ENCODE data around the gene PARP2. TPM values are rescaled to one million over a fixed set of nuclear protein-coding genes. Genes with fewer than 3 reads are reported as not detected.
A peak's percentile ranks its signal among the peaks of the same experiment; 100 is the strongest.

Gene PARP2
- total and polyA plus RNA-seq, 2 donors (not counting 3 experiments of a cell fraction or from before 2014, with no cell fraction given): 15.7 to 30.6 TPM

- H3K4me3 ChIP-seq (replicated peaks in 1 of 3; ENCODE audit: insufficient read depth in 1 of 3, low read depth in 1 of 3, low read length in 3 of 3): no peak overlapping the region
- H3K27me3 ChIP-seq (ENCODE audit: control insufficient read depth in 2 of 2, insufficient read depth in 2 of 2, low read length in 2 of 2): no peaks in the 10 kb centered on the region
- BruUV-seq (replicated peaks): no TSS peak
- no peak for FAIRE-seq
- no peaks in the 10 kb centered on the region for H3K9me3 ChIP-seq (replicated peaks; ENCODE audit: control insufficient read depth, insufficient read depth, low read length)
- ChIA-PET CTCF (interaction anchor here (0.6 to 5.5 kb wide), 2 partner anchors 15 to 19 kb away, joined by 3 to 39 read pairs; partner anchors contain the start of gene CCNB1IP1), POLR2A (no interaction called here)
- peaks cover 4 to 6% of the 10 kb centered on the region in 2 experiments for H3K36me3 ChIP-seq (ENCODE audit: control insufficient read depth in 2 of 2, extremely low read depth in 1 of 2, insufficient read depth in 2 of 2, low read length in 2 of 2)
- H2AFZ ChIP-seq (ENCODE audit: low read depth, low read length): no peak overlapping the region
- H4K20me1 ChIP-seq (replicated peaks; ENCODE audit: control insufficient read depth, extremely low read depth, insufficient read depth, low read length): no peaks in the 10 kb centered on the region
- H3K4me1 ChIP-seq (ENCODE audit: control insufficient read depth, extremely low read depth, insufficient read depth, low read length): peaks cover 15% of the 10 kb centered on the region
- H3K4me2 ChIP-seq (ENCODE audit: insufficient read depth, low read length): no peak overlapping the region
- no peak overlapping the region for H3K27ac ChIP-seq (ENCODE audit: insufficient read depth, low read depth, low read length)
- no peak for DNase-seq (ENCODE audit: low read depth, low spot score)
- H3K9me1 ChIP-seq (replicated peaks; ENCODE audit: control insufficient read depth, extremely low read depth, insufficient read depth, low read length): no peaks in the 10 kb centered on the region
- intact Hi-C loops (cut with micrococcal nuclease) (no loop called here), dilution Hi-C loops (cut with MboI; ENCODE audit: extremely low pct_ligation_motif_present, low sequenced_read_pairs) (no loop called here)
- H3K79me2 ChIP-seq (ENCODE audit: control insufficient read depth, insufficient read depth, low read length): peaks cover 14% of the 10 kb centered on the region
- no peak overlapping the region for H3K9ac ChIP-seq (replicated peaks; ENCODE audit: extremely low read depth, insufficient read depth, low read length)
- no peak for TF ChIP-seq JUN (IDR thresholded peaks at IDR 0.05; ENCODE audit: borderline replicate concordance, insufficient read depth, insufficient read length, low read depth)
Observed at GRCh38 chr14:20347747-20348146, 4.3 kb downstream of the PARP2 start.

- H3K4me1 ChIP-seq (ENCODE audit: control insufficient read depth, extremely low read depth, insufficient read depth, low read length): peaks cover 12% of the 10 kb centered on the region
- TF ChIP-seq MAX (IDR thresholded peaks at IDR 0.05; ENCODE audit: insufficient read depth, insufficient read length) (no peak), MYC (IDR thresholded peaks at IDR 0.05; ENCODE audit: low read depth, low read length) (no peak), POLR2AphosphoS5 (IDR thresholded peaks at IDR 0.05; ENCODE audit: insufficient read depth, low read depth, low read length) (no peak), EZH2 (IDR thresholded peaks at IDR 0.05; ENCODE audit: borderline replicate concordance, low read depth, low read length, severe bottlenecking) (no peak), JUN (IDR thresholded peaks at IDR 0.05; ENCODE audit: borderline replicate concordance, insufficient read depth, insufficient read length, low read depth) (peak; percentile 55), POLR2A (IDR thresholded peaks at IDR 0.05; ENCODE audit: low read depth, low read length) (no peak), GATA2 (IDR thresholded peaks at IDR 0.05; ENCODE audit: insufficient read depth, insufficient read length, low read depth, low read length) (peak; percentile 34), FOS (IDR thresholded peaks at IDR 0.05; ENCODE audit: borderline replicate concordance, insufficient read depth, low read length) (peak; percentile 65), CTCF (IDR thresholded peaks at IDR 0.05; ENCODE audit: extremely low read depth in 1 of 2, insufficient read depth in 1 of 2, low read depth in 1 of 2, low read length in 2 of 2) (no peak)
- peaks cover 6 to 11% of the 10 kb centered on the region in 2 experiments for H3K36me3 ChIP-seq (ENCODE audit: control insufficient read depth in 2 of 2, extremely low read depth in 1 of 2, insufficient read depth in 2 of 2, low read length in 2 of 2)
- H3K9ac ChIP-seq (replicated peaks; ENCODE audit: extremely low read depth, insufficient read depth, low read length): no peak overlapping the region
- no peak overlapping the region for H2AFZ ChIP-seq (ENCODE audit: low read depth, low read length)
- H3K79me2 ChIP-seq (ENCODE audit: control insufficient read depth, insufficient read depth, low read length): no peaks in the 10 kb centered on the region
- dilution Hi-C loops (cut with MboI; ENCODE audit: extremely low pct_ligation_motif_present, low sequenced_read_pairs): loop anchor here (10.0 kb wide), 2 partner anchors 125 to 195 kb away; no protein-coding TSS in a partner anchor
- POLR2A ChIA-PET: no interaction called here
- intact Hi-C loops (cut with micrococcal nuclease): no loop called here
- no peaks in the 10 kb centered on the region for H3K9me1 ChIP-seq (replicated peaks; ENCODE audit: control insufficient read depth, extremely low read depth, insufficient read depth, low read length)
- H3K27ac ChIP-seq (ENCODE audit: insufficient read depth, low read depth, low read length): no peak overlapping the region
- FAIRE-seq (peak; percentile 77), DNase-seq (ENCODE audit: low read depth, low spot score) (peak; percentile 38)
- CTCF ChIA-PET: interaction anchor here (1.0 to 5.5 kb wide), 6 partner anchors 9 to 65 kb away, joined by 3 to 39 read pairs (median 5); partner anchors contain the start of gene CCNB1IP1
- H3K4me3 ChIP-seq (replicated peaks in 1 of 3; ENCODE audit: insufficient read depth in 1 of 3, low read depth in 1 of 3, low read length in 3 of 3): no peak overlapping the region
- H4K20me1 ChIP-seq (replicated peaks; ENCODE audit: control insufficient read depth, extremely low read depth, insufficient read depth, low read length): no peaks in the 10 kb centered on the region
- BruUV-seq (replicated peaks): no TSS peak
- H3K9me3 ChIP-seq (replicated peaks; ENCODE audit: control insufficient read depth, insufficient read depth, low read length): no peaks in the 10 kb centered on the region
- no peak overlapping the region for H3K4me2 ChIP-seq (ENCODE audit: insufficient read depth, low read length)
- H3K27me3 ChIP-seq (ENCODE audit: control insufficient read depth in 2 of 2, insufficient read depth in 2 of 2, low read length in 2 of 2): no peaks in the 10 kb centered on the region
Observed at GRCh38 chr14:20350282-20350681, 6.8 kb downstream of the PARP2 start.
